Mesothelial cell of epicardium (in vitro differentiated cells): ENCODE results near the gene DAAM1. TPM values are rescaled to one million over a fixed set of nuclear protein-coding genes. Genes with fewer than 3 reads are reported as not detected.
A peak's percentile ranks its signal among the peaks of the same experiment; 100 is the strongest.

ENCODE experiments used
- DNase-seq, 2 experiments: peaks; one replicate each; pipeline ENCODE4 v3.0.0; 2021; ENCODE audit warnings: low spot score in 2 of 2; ENCODE audit not compliant: unreplicated experiment in 2 of 2
- H3K27ac Mint-ChIP-seq: 2 replicates; pipeline ENCODE4 v1.8.0; 2021; ENCODE audit warnings: mixed read lengths
- H3K27me3 Mint-ChIP-seq: 2 replicates; pipeline ENCODE4 v1.8.0; 2021; ENCODE audit warnings: low read depth, mixed read lengths
- H3K36me3 Mint-ChIP-seq: 2 replicates; pipeline ENCODE4 v1.8.0; 2021; ENCODE audit warnings: mixed read lengths
- H3K4me1 Mint-ChIP-seq: 2 replicates; pipeline ENCODE4 v1.8.0; 2021; ENCODE audit warnings: mixed read lengths
- H3K4me3 Mint-ChIP-seq: 2 replicates; pipeline ENCODE4 v1.8.0; 2021; ENCODE audit warnings: mild to moderate bottlenecking, moderate library complexity, mixed read lengths
- H3K9me3 Mint-ChIP-seq: 2 replicates; pipeline ENCODE4 v1.8.0; 2021; ENCODE audit warnings: mixed read lengths
- CTCF ChIP-seq: fragments of 200-600 bp; sonication (generic); IDR thresholded peaks from one replicate; pipeline ENCODE4 v1.5.0; 2021; ENCODE audit warnings: antibody characterized with exemption; ENCODE audit not compliant: unreplicated experiment
- total RNA-seq: library from RNA; stranded (reverse); gene quantifications from 3 replicates; pipeline ENCODE4 v1.2.1, GENCODE V29; 2021

Gene DAAM1
- total RNA-seq, 1 donor from 2014 or later = 44.2 TPM

- Mint-ChIP-seq H3K9me3 (no peaks in the 10 kb centered on the region), H3K36me3 (no peaks in the 10 kb centered on the region), H3K4me1 (peaks cover 66% of the 10 kb centered on the region), H3K27me3 (no peaks in the 10 kb centered on the region), H3K27ac (no peak overlapping the region), H3K4me3 (no peak overlapping the region)
- TF ChIP-seq CTCF = no peak
- no peak for DNase-seq
Measured at GRCh38 chr14:59308673-59309072, 120.2 kb downstream of the DAAM1 start.

- no peak for DNase-seq
- H3K27ac Mint-ChIP-seq = peak overlapping the region; percentile 66
- no peaks in the 10 kb centered on the region for H3K36me3 Mint-ChIP-seq
- no peak overlapping the region for H3K4me3 Mint-ChIP-seq
- H3K27me3 Mint-ChIP-seq = no peaks in the 10 kb centered on the region
- no peaks in the 10 kb centered on the region for H3K9me3 Mint-ChIP-seq
- TF ChIP-seq CTCF = no peak
- peaks cover 67% of the 10 kb centered on the region for H3K4me1 Mint-ChIP-seq
Measured at GRCh38 chr14:59309291-59309900, 120.9 kb downstream of the DAAM1 start.

GRCh38 chr14:59310633-59311032, 122.2 kb downstream of the DAAM1 start:
- TF ChIP-seq CTCF = no peak

GRCh38 chr14:59311723-59312122, 123.3 kb downstream of the DAAM1 start:
- no peak for DNase-seq
- H3K27ac Mint-ChIP-seq = no peak overlapping the region
- no peaks in the 10 kb centered on the region for H3K27me3 Mint-ChIP-seq
- no peak overlapping the region for H3K4me3 Mint-ChIP-seq
- H3K36me3 Mint-ChIP-seq = no peaks in the 10 kb centered on the region
- no peaks in the 10 kb centered on the region for H3K9me3 Mint-ChIP-seq
- no peak for TF ChIP-seq CTCF
- H3K4me1 Mint-ChIP-seq = peaks cover 54% of the 10 kb centered on the region

More at GRCh38 chr14:59310633-59311032, 122.2 kb downstream of the DAAM1 start:
- peaks cover 56% of the 10 kb centered on the region for H3K4me1 Mint-ChIP-seq
- H3K36me3 Mint-ChIP-seq = no peaks in the 10 kb centered on the region
- H3K27me3 Mint-ChIP-seq = no peaks in the 10 kb centered on the region
- peak overlapping the region; percentile 47 for H3K27ac Mint-ChIP-seq
- DNase-seq = no peak
- no peak overlapping the region for H3K4me3 Mint-ChIP-seq
- H3K9me3 Mint-ChIP-seq = no peaks in the 10 kb centered on the region

- TF ChIP-seq CTCF = no peak
- peaks cover 59% of the 10 kb centered on the region for H3K4me1 Mint-ChIP-seq
- no peak overlapping the region for H3K4me3 Mint-ChIP-seq
- H3K9me3 Mint-ChIP-seq = no peaks in the 10 kb centered on the region
- peak overlapping the region; percentile 7 for H3K27ac Mint-ChIP-seq
- H3K27me3 Mint-ChIP-seq = no peaks in the 10 kb centered on the region
- no peak for DNase-seq
- no peaks in the 10 kb centered on the region for H3K36me3 Mint-ChIP-seq
Measured at GRCh38 chr14:59313144-59313651, 124.7 kb downstream of the DAAM1 start.
